HepG2 (cell line): ENCODE data around the gene OR51G2. TPM values are rescaled to one million over a fixed set of nuclear protein-coding genes. Genes with fewer than 3 reads are reported as not detected.

ENCODE experiments used
- ATAC-seq: fragments of 200-7000 bp; cut with Tn5 transposase; 3 replicates; pipeline ENCODE4 v1.9.1; 2020; ENCODE audit warnings: mild to moderate bottlenecking, moderate library complexity
- BruUV-seq: library from RNA; stranded (reverse); fragments of 400-500 nt; replicated peaks from 2 replicates; lab custom pipeline; 2021; lab: Mats Ljungman, UMichigan
- CTCF ChIA-PET: fragments of 300-600 bp; formaldehyde crosslinking; extraction: SDS; loops from one replicate; lab custom pipeline; 2021; ENCODE audit warnings: low total read pairs, inconsistent platforms, low intra/inter-chr PET ratio; lab: Yijun Ruan, JAX
- POLR2A ChIA-PET: fragments of 350-600 bp; sonication (Branson Sonifier 250); formaldehyde crosslinking; loops from one replicate; lab custom pipeline; 2020; ENCODE audit warnings: antibody characterized with exemption, inconsistent platforms; lab: Yijun Ruan, JAX
- DNase-seq: peaks from one replicate; pipeline ENCODE4 v3.0.0-alpha.2; 2015; ENCODE audit warnings: low spot score
- FAIRE-seq: peaks from 3 replicates; lab custom pipeline; 2011; peaks lifted over from hg19 to GRCh38; lab: Jason Lieb, UNC
- H2AFZ ChIP-seq: one replicate; pipeline ENCODE4 v1.6.1; 2011; ENCODE audit warnings: low read length, inconsistent platforms
- H3K27ac ChIP-seq: fragments of 300-600 bp; 3 replicates; pipeline ENCODE4 v1.8.0; 2011; ENCODE audit warnings: mixed run types, mild to moderate bottlenecking, mixed read lengths, low read length, inconsistent platforms; ENCODE audit not compliant: insufficient read depth; ENCODE audit errors: extremely low read length
- H3K27me3 ChIP-seq, 2 experiments: fragments of 200-600 bp in 1 of 2; 2 replicates in 1 of 2; 3 replicates in 1 of 2; pipeline versions ENCODE4 v1.6.0 to v1.8.0; 2011; ENCODE audit warnings: low read length in 2 of 2, mild to moderate bottlenecking in 2 of 2, moderate library complexity in 2 of 2, inconsistent platforms in 1 of 2; ENCODE audit not compliant: insufficient read depth in 2 of 2, control insufficient read depth in 1 of 2
- H3K36me3 ChIP-seq, 2 experiments: fragments of 200-600 bp in 1 of 2; replicated peaks in 1 of 2; 2 replicates in 1 of 2; 3 replicates in 1 of 2; pipeline versions ENCODE4 v1.5.1 to v1.8.0; 2011; ENCODE audit warnings: low read length in 2 of 2, inconsistent platforms in 1 of 2; ENCODE audit not compliant: insufficient read depth in 2 of 2, control insufficient read depth in 1 of 2
- H3K4me1 ChIP-seq: 2 replicates; pipeline ENCODE4 v1.5.1; 2012; ENCODE audit warnings: low read length, inconsistent platforms; ENCODE audit not compliant: insufficient read depth
- H3K4me2 ChIP-seq: 2 replicates; pipeline ENCODE4 v1.6.0; 2011; ENCODE audit warnings: low read depth, low read length, inconsistent platforms
- H3K4me3 ChIP-seq, 3 experiments: fragments of 200-600 bp in 1 of 3; sonication (generic), shearing (Covaris generic) in 1 of 3; replicated peaks in 1 of 3; 2 replicates each; pipeline ENCODE4 v1.5.1; 2011 to 2016; ENCODE audit warnings: low read length in 3 of 3, inconsistent platforms in 2 of 3, low read depth in 2 of 3, mild to moderate bottlenecking in 2 of 3, control low read depth in 1 of 3, mixed read lengths in 1 of 3; ENCODE audit not compliant: insufficient read depth in 1 of 3
- H3K79me2 ChIP-seq: one replicate; pipeline ENCODE4 v1.6.1; 2011; ENCODE audit warnings: low read length, inconsistent platforms; ENCODE audit not compliant: insufficient read depth
- H3K9ac ChIP-seq: 2 replicates; pipeline ENCODE4 v1.6.0; 2011; ENCODE audit warnings: mild to moderate bottlenecking, low read depth, low read length, inconsistent platforms; ENCODE audit not compliant: insufficient read depth
- H3K9me3 ChIP-seq: 2 replicates; pipeline ENCODE4 v1.5.1; 2012; ENCODE audit warnings: mild to moderate bottlenecking, low read length
- H4K20me1 ChIP-seq: 2 replicates; pipeline ENCODE4 v1.6.0; 2011; ENCODE audit warnings: inconsistent platforms, mild to moderate bottlenecking, low read length, moderate library complexity; ENCODE audit not compliant: insufficient read depth
- DBP ChIP-seq: sonication (generic); formaldehyde crosslinking; IDR thresholded peaks from 2 replicates; pipeline ENCODE4 v1.4.0; 2020; ENCODE audit warnings: missing genetic modification reagents; ENCODE audit errors: not compliant biosample characterization
- DRAP1 ChIP-seq: IDR thresholded peaks from 2 replicates; pipeline ENCODE4 v1.6.1; 2016; ENCODE audit warnings: missing genetic modification reagents, missing compliant biosample characterization
- ZBTB4 ChIP-seq: sonication (generic); formaldehyde crosslinking; IDR thresholded peaks from 2 replicates; pipeline ENCODE4 v1.4.0; 2020; ENCODE audit warnings: missing genetic modification reagents, mild to moderate bottlenecking, borderline replicate concordance
- ZFP1 ChIP-seq: IDR thresholded peaks from 2 replicates; pipeline ENCODE4 v1.6.1; 2016
- ZFP90 ChIP-seq: sonication (generic); formaldehyde crosslinking; IDR thresholded peaks from 2 replicates; pipeline ENCODE4 v1.8.0; 2022; ENCODE audit warnings: missing genetic modification reagents, mild to moderate bottlenecking, inconsistent platforms, borderline replicate concordance
- ZKSCAN8 ChIP-seq: IDR thresholded peaks from 2 replicates; pipeline ENCODE4 v1.6.1; 2016; ENCODE audit warnings: borderline replicate concordance, missing genetic modification reagents, missing compliant biosample characterization
- ZNF280B ChIP-seq: sonication (generic); formaldehyde crosslinking; IDR thresholded peaks from 2 replicates; pipeline ENCODE4 v1.5.0; 2020; ENCODE audit warnings: missing genetic modification reagents, mild to moderate bottlenecking, borderline replicate concordance
- ZNF331 ChIP-seq: sonication (generic); formaldehyde crosslinking; IDR thresholded peaks from 2 replicates; pipeline ENCODE4 v1.4.0; 2020; ENCODE audit warnings: missing genetic modification reagents
- ZNF451 ChIP-seq: sonication (generic); formaldehyde crosslinking; IDR thresholded peaks from 2 replicates; pipeline ENCODE4 v1.5.0; 2020; ENCODE audit warnings: mild to moderate bottlenecking, missing genetic modification reagents
- ZNF562 ChIP-seq: sonication (generic); formaldehyde crosslinking; IDR thresholded peaks from 2 replicates; pipeline ENCODE4 v1.8.0; 2022; ENCODE audit warnings: missing genetic modification reagents, borderline replicate concordance
- ZNF672 ChIP-seq: sonication (generic); formaldehyde crosslinking; IDR thresholded peaks from 2 replicates; pipeline ENCODE4 v1.8.1; 2022; ENCODE audit warnings: missing genetic modification reagents
- WGBS: methylation state at CpG from one replicate; pipeline ENCODE4 v1.1.6; 2017; ENCODE audit warnings: low lambda C conversion rate; 5-methylcytosine and 5-hydroxymethylcytosine counted together
- in situ Hi-C: cut with HindIII; loops from 2 replicates; pipeline ENCODE4 v1.10.0; 2017; ENCODE audit warnings: low pct_unique_long_range_greater_than_20kb; ENCODE audit not compliant: extremely low pct_ligation_motif_present
- intact Hi-C: fragments of 100-400 bp; cut with micrococcal nuclease; formaldehyde crosslinking; loops from one replicate; pipeline ENCODE4 v1.10.0; 2022; ENCODE audit not compliant: unreplicated experiment
- polyA plus RNA-seq, 8 experiments: library from polyadenylated mRNA; depleted of rRNA in 3 of 8; stranded (reverse) in 7 of 8; unstranded in 1 of 8; fragments of >200 nt; fragmentation: Illumina TruSeq in 4 of 8; extraction: Trizol in 4 of 8; gene quantifications; 2 replicates each; pipeline versions ENCODE4 v1.2.1 to v1.2.3, GENCODE V29; 2011 to 2016; ENCODE audit warnings: low read depth in 4 of 8, missing spikeins in 1 of 8, mixed read lengths in 1 of 8; ENCODE audit not compliant: insufficient read depth in 1 of 8
- total RNA-seq, 5 experiments: library from RNA; depleted of rRNA; stranded (reverse); fragments of >200 nt; fragmentation: Illumina TruSeq; extraction: Trizol; gene quantifications; 2 replicates each; pipeline ENCODE4 v1.2.3, GENCODE V29; 2016; ENCODE audit warnings: low read depth in 1 of 5

Gene OR51G2
- total and polyA plus RNA-seq, 2 of the 13 experiments (the other 11 are each of a cell fraction or from before 2014, with no cell fraction given) = not detected

- ATAC-seq (no peak), DNase-seq (no peak)
- 22% methylated on average over 4 of the region's 4 CpGs for WGBS
- H3K27ac ChIP-seq = no peak overlapping the region
- TF ChIP-seq DRAP1 (CRISPR knock-in tag) = no peak
- TF ChIP-seq DBP (CRISPR knock-in tag) = no peak
- no peak for TF ChIP-seq ZKSCAN8 (CRISPR knock-in tag)
- TF ChIP-seq ZNF331 (CRISPR knock-in tag) = no peak
- TF ChIP-seq, all 625 proteins: peak for 0
- intact Hi-C loops = no loop called here
- Histone ChIP-seq H3K27me3 (no peaks in the 10 kb centered on the region), H4K20me1 (no peaks in the 10 kb centered on the region), H3K4me2 (no peak overlapping the region), H3K9ac (no peak overlapping the region), H2AFZ (no peak overlapping the region), H3K4me3 (no peak overlapping the region), H3K36me3 (no peaks in the 10 kb centered on the region), H3K79me2 (no peaks in the 10 kb centered on the region), H3K4me1 (no peaks in the 10 kb centered on the region), H3K9me3 (no peaks in the 10 kb centered on the region)
- no TSS peak for BruUV-seq
- no peak for FAIRE-seq
- in situ Hi-C loops = no loop called here
- ChIA-PET POLR2A (no interaction called here), CTCF (no interaction called here)
These were observed 13.6 kb upstream of the OR51G2 start for GRCh38 chr11:4932751-4933150.

- DNase-seq = no peak
- Histone ChIP-seq H3K79me2 (no peaks in the 10 kb centered on the region), H3K4me1 (no peaks in the 10 kb centered on the region), H2AFZ (no peak overlapping the region), H3K4me2 (no peak overlapping the region), H4K20me1 (no peaks in the 10 kb centered on the region), H3K27ac (no peak overlapping the region), H3K4me3 (no peak overlapping the region), H3K9ac (no peak overlapping the region), H3K36me3 (no peaks in the 10 kb centered on the region), H3K27me3 (peaks cover 0 to 3% of the 10 kb centered on the region in 2 experiments; a peak in 1 of 5 replicates), H3K9me3 (no peaks in the 10 kb centered on the region)
- TF ChIP-seq ZNF451 (CRISPR knock-in tag) (no peak), ZFP1 (CRISPR knock-in tag) (no peak), ZFP90 (no peak), ZNF672 (CRISPR knock-in tag) (no peak), ZNF562 (CRISPR knock-in tag) (no peak), ZBTB4 (CRISPR knock-in tag) (no peak), ZNF280B (CRISPR knock-in tag) (no peak)
- no peak for ATAC-seq
- intact Hi-C loops (no loop called here), in situ Hi-C loops (no loop called here)
- BruUV-seq = no TSS peak
- ChIA-PET CTCF (no interaction called here), POLR2A (no interaction called here)
- FAIRE-seq = no peak
These were observed 7.5 kb upstream of the OR51G2 start for GRCh38 chr11:4926608-4927007.
